ENCODE data around the gene FXYD2. TPM values are rescaled to one million over a fixed set of nuclear protein-coding genes. Genes with fewer than 3 reads are reported as not detected.
A peak's percentile ranks its signal among the peaks of the same experiment; 100 is the strongest.

FXYD2 gene
- total and polyA plus RNA-seq, 2 donors (not counting 1 experiment from before 2014, with no cell fraction given): 0.18 to 0.33 TPM

- Histone ChIP-seq H3K9ac (ENCODE audit: insufficient read depth, low read length) (no peak overlapping the region), H3K9me3 (ENCODE audit: control insufficient read depth, insufficient read depth, low read depth, low read length) (no peaks in the 10 kb centered on the region), H3K4me3 (replicated peaks in 1 of 4; ENCODE audit: control extremely low read depth in 1 of 4, insufficient read depth in 1 of 4, low read depth in 3 of 4, low read length in 4 of 4) (no peak overlapping the region), H3K27ac (ENCODE audit: insufficient read depth, low read length) (peak overlapping the region; percentile 5), H2AFZ (ENCODE audit: low read length) (peak overlapping the region; percentile 31), H3K4me1 (ENCODE audit: control insufficient read depth, extremely low read depth, insufficient read depth, low read length) (peaks cover 4% of the 10 kb centered on the region), H3K79me2 (ENCODE audit: control insufficient read depth, insufficient read depth, low read length) (no peaks in the 10 kb centered on the region), H4K20me1 (ENCODE audit: control insufficient read depth, extremely low read depth, insufficient read depth, low read length) (no peaks in the 10 kb centered on the region), H3K4me2 (ENCODE audit: extremely low read depth, insufficient read depth, low read length) (no peak overlapping the region), H3K36me3 (ENCODE audit: control insufficient read depth, insufficient read depth, low read length) (no peaks in the 10 kb centered on the region), H3K27me3 (ENCODE audit: control insufficient read depth, insufficient read depth, low read length) (no peaks in the 10 kb centered on the region)
- TF ChIP-seq CTCF (conservative IDR thresholded peaks at IDR 0.05 in 1 of 2, IDR thresholded peaks at IDR 0.05 in 1 of 2; ENCODE audit: low read depth in 1 of 2, low read length in 2 of 2) (no peak), EZH2 (IDR thresholded peaks at IDR 0.05; ENCODE audit: low read length, missing control alignments) (no peak)
- DNase-seq (ENCODE audit: low read depth in 2 of 2): no peak
These were observed 1.1 kb downstream of the FXYD2 start for GRCh38 chr11:117823294-117823945.

GRCh38 chr11:117822074-117823033 lies 2.2 kb downstream of the FXYD2 start:
- Histone ChIP-seq H3K4me3 (replicated peaks in 1 of 4; ENCODE audit: control extremely low read depth in 1 of 4, insufficient read depth in 1 of 4, low read depth in 3 of 4, low read length in 4 of 4) (no peak overlapping the region), H3K36me3 (ENCODE audit: control insufficient read depth, insufficient read depth, low read length) (no peaks in the 10 kb centered on the region), H3K79me2 (ENCODE audit: control insufficient read depth, insufficient read depth, low read length) (no peaks in the 10 kb centered on the region), H2AFZ (ENCODE audit: low read length) (no peak overlapping the region), H3K9me3 (ENCODE audit: control insufficient read depth, insufficient read depth, low read depth, low read length) (no peaks in the 10 kb centered on the region), H3K4me2 (ENCODE audit: extremely low read depth, insufficient read depth, low read length) (no peak overlapping the region), H3K27me3 (ENCODE audit: control insufficient read depth, insufficient read depth, low read length) (no peaks in the 10 kb centered on the region), H3K27ac (ENCODE audit: insufficient read depth, low read length) (no peak overlapping the region), H3K4me1 (ENCODE audit: control insufficient read depth, extremely low read depth, insufficient read depth, low read length) (peaks cover 4% of the 10 kb centered on the region), H4K20me1 (ENCODE audit: control insufficient read depth, extremely low read depth, insufficient read depth, low read length) (no peaks in the 10 kb centered on the region), H3K9ac (ENCODE audit: insufficient read depth, low read length) (no peak overlapping the region)
- DNase-seq (ENCODE audit: low read depth in 2 of 2): no peak
- TF ChIP-seq EZH2 (IDR thresholded peaks at IDR 0.05; ENCODE audit: low read length, missing control alignments): no peak
- peak; percentile 29 to 69 for TF ChIP-seq CTCF (conservative IDR thresholded peaks at IDR 0.05 in 1 of 2, IDR thresholded peaks at IDR 0.05 in 1 of 2; ENCODE audit: low read depth in 1 of 2, low read length in 2 of 2)

- Histone ChIP-seq H3K4me2 (ENCODE audit: extremely low read depth, insufficient read depth, low read length) (no peak overlapping the region), H3K4me3 (replicated peaks in 1 of 4; ENCODE audit: control extremely low read depth in 1 of 4, insufficient read depth in 1 of 4, low read depth in 3 of 4, low read length in 4 of 4) (no peak overlapping the region), H3K4me1 (ENCODE audit: control insufficient read depth, extremely low read depth, insufficient read depth, low read length) (peaks cover 4% of the 10 kb centered on the region), H3K9ac (ENCODE audit: insufficient read depth, low read length) (no peak overlapping the region), H4K20me1 (ENCODE audit: control insufficient read depth, extremely low read depth, insufficient read depth, low read length) (no peaks in the 10 kb centered on the region), H2AFZ (ENCODE audit: low read length) (no peak overlapping the region), H3K79me2 (ENCODE audit: control insufficient read depth, insufficient read depth, low read length) (no peaks in the 10 kb centered on the region), H3K36me3 (ENCODE audit: control insufficient read depth, insufficient read depth, low read length) (no peaks in the 10 kb centered on the region), H3K27me3 (ENCODE audit: control insufficient read depth, insufficient read depth, low read length) (no peaks in the 10 kb centered on the region), H3K27ac (ENCODE audit: insufficient read depth, low read length) (no peak overlapping the region), H3K9me3 (ENCODE audit: control insufficient read depth, insufficient read depth, low read depth, low read length) (no peaks in the 10 kb centered on the region)
- DNase-seq (ENCODE audit: low read depth in 2 of 2): no peak
- no peak for TF ChIP-seq EZH2 (IDR thresholded peaks at IDR 0.05; ENCODE audit: low read length, missing control alignments)
- TF ChIP-seq CTCF (conservative IDR thresholded peaks at IDR 0.05 in 1 of 2, IDR thresholded peaks at IDR 0.05 in 1 of 2; ENCODE audit: low read depth in 1 of 2, low read length in 2 of 2): no peak
These were observed 3.1 kb downstream of the FXYD2 start for GRCh38 chr11:117821431-117821830.
